Keratinocyte (primary cell): ENCODE measurements around the gene CELF6. TPM values are rescaled to one million over a fixed set of nuclear protein-coding genes. Genes with fewer than 3 reads are reported as not detected.
A peak's percentile ranks its signal among the peaks of the same experiment; 100 is the strongest.

Experiments used
- DNase-seq: peaks from one replicate; pipeline ENCODE4 v3.0.0-alpha.2; 2011; ENCODE audit warnings: low read depth, missing footprints, low spot score
- FAIRE-seq: peaks from 2 replicates; lab custom pipeline; 2011; peaks lifted over from hg19 to GRCh38; lab: Jason Lieb, UNC
- H2AFZ ChIP-seq: 2 replicates; pipeline ENCODE4 v1.6.0; 2012; ENCODE audit warnings: low read length, control low read depth, inconsistent platforms; ENCODE audit not compliant: control insufficient read depth
- H3K27ac ChIP-seq: 2 replicates; pipeline ENCODE4 v1.5.1; 2011; ENCODE audit warnings: low read length; ENCODE audit not compliant: control insufficient read depth, insufficient read depth
- H3K27me3 ChIP-seq: 3 replicates; pipeline ENCODE4 v1.6.0; 2011; ENCODE audit warnings: low read length; ENCODE audit not compliant: control insufficient read depth, insufficient read depth; ENCODE audit errors: extremely low read depth
- H3K36me3 ChIP-seq, 2 experiments: 2 replicates in 1 of 2; 3 replicates in 1 of 2; pipeline ENCODE4 v1.5.1; 2011; ENCODE audit warnings: low read length in 2 of 2, mild to moderate bottlenecking in 1 of 2; ENCODE audit not compliant: control insufficient read depth in 2 of 2, insufficient read depth in 2 of 2; ENCODE audit errors: extremely low read depth in 1 of 2
- H3K4me1 ChIP-seq: 3 replicates; pipeline ENCODE4 v1.5.1; 2011; ENCODE audit warnings: low read length; ENCODE audit not compliant: control insufficient read depth, insufficient read depth; ENCODE audit errors: extremely low read depth
- H3K4me2 ChIP-seq: 3 replicates; pipeline ENCODE4 v1.6.0; 2011; ENCODE audit warnings: low read depth, low read length; ENCODE audit not compliant: control insufficient read depth, insufficient read depth; ENCODE audit errors: extremely low read depth
- H3K4me3 ChIP-seq, 3 experiments: fragments of 200-600 bp in 1 of 3; sonication (generic) in 1 of 3; 2 replicates in 2 of 3; 3 replicates in 1 of 3; pipeline ENCODE4 v1.5.1; 2011 to 2016; ENCODE audit warnings: low read length in 3 of 3, mild to moderate bottlenecking in 3 of 3, control low read depth in 2 of 3, inconsistent platforms in 1 of 3, low read depth in 1 of 3, mixed read lengths in 1 of 3, mixed run types in 1 of 3, moderate library complexity in 1 of 3; ENCODE audit not compliant: control insufficient read depth in 2 of 3, insufficient read depth in 2 of 3; ENCODE audit errors: extremely low read depth in 1 of 3
- H3K79me2 ChIP-seq: 2 replicates; pipeline ENCODE4 v1.6.0; 2012; ENCODE audit warnings: low read length; ENCODE audit not compliant: control insufficient read depth, insufficient read depth
- H3K9ac ChIP-seq: 3 replicates; pipeline ENCODE4 v1.6.0; 2011; ENCODE audit warnings: low read length; ENCODE audit not compliant: control insufficient read depth, insufficient read depth; ENCODE audit errors: extremely low read depth
- H3K9me1 ChIP-seq: 3 replicates; pipeline ENCODE4 v1.6.0; 2011; ENCODE audit warnings: low read length; ENCODE audit not compliant: control insufficient read depth, insufficient read depth; ENCODE audit errors: extremely low read depth
- H3K9me3 ChIP-seq: 2 replicates; pipeline ENCODE4 v1.5.1; 2012; ENCODE audit warnings: low read depth, low read length; ENCODE audit not compliant: control insufficient read depth
- H4K20me1 ChIP-seq: 3 replicates; pipeline ENCODE4 v1.6.0; 2011; ENCODE audit warnings: low read length; ENCODE audit not compliant: control insufficient read depth, insufficient read depth; ENCODE audit errors: extremely low read depth
- EZH2 ChIP-seq: IDR thresholded peaks from one replicate; pipeline ENCODE4 v1.6.1; 2012; ENCODE audit warnings: inconsistent platforms, mild to moderate bottlenecking, low read length, moderate library complexity
- dilution Hi-C: fragments of 300-500 bp; cut with MboI; formaldehyde crosslinking; loops from one replicate; pipeline ENCODE4 v1.7.0; 2020; ENCODE audit warnings: low sequenced_read_pairs; ENCODE audit not compliant: extremely low pct_ligation_motif_present
- polyA plus RNA-seq, 5 experiments: library from polyadenylated mRNA; depleted of rRNA in 3 of 5; stranded (reverse) in 3 of 5; stranded (forward) in 1 of 5; unstranded in 1 of 5; fragments of >200 nt; gene quantifications; 1 replicate in 1 of 5; 2 replicates in 3 of 5; 3 replicates in 1 of 5; pipeline versions ENCODE4 v1.2.1 to v1.2.3, GENCODE V29; 2011 to 2012; ENCODE audit warnings: missing spikeins in 2 of 5, low read depth in 1 of 5, low replicate concordance in 1 of 5
- TF ChIP-seq, protein P1 (sequence below), 3 experiments: IDR thresholded peaks in 1 of 3; conservative IDR thresholded peaks in 1 of 3; optimal IDR thresholded peaks in 1 of 3; 2 replicates in 2 of 3; 3 replicates in 1 of 3; pipeline versions ENCODE3 to v1.5.1; 2011; ENCODE audit warnings: low read length in 3 of 3, mild to moderate bottlenecking in 3 of 3, moderate library complexity in 2 of 3, control low read depth in 1 of 3, inconsistent platforms in 1 of 3; ENCODE audit not compliant: insufficient read depth in 2 of 3; ENCODE audit errors: extremely low read depth in 1 of 3

The CELF6 gene
- polyA plus RNA-seq, 1 donor (not counting 4 experiments of a cell fraction or from before 2014, with no cell fraction given) = 0.04 TPM

DNA sequence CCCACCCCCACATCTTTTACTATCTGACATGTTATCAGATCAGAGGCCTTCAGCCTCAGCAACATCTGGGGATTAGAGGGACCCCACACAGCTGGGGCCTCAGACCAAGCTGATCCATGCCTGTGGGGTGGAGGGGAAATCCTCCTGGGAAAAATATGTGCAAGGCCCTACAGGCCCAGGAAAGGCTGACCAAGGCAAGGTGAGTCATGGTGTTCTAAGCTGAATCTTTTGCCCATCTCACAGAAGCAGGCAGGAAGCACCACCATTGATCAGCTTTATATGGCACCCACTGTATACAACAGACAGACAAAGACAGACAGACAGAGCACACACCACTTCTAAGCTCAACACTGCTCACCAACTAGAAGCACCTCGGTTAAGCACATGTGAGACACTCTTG is 35.2 kb downstream of the CELF6 start:
- dilution Hi-C loops = no loop called here
- Histone ChIP-seq H3K9me1 (no peaks in the 10 kb centered on the region), H3K9me3 (no peaks in the 10 kb centered on the region), H3K27ac (no peak overlapping the region), H3K4me2 (peak overlapping the region; percentile 17), H3K9ac (no peak overlapping the region), H4K20me1 (no peaks in the 10 kb centered on the region), H3K27me3 (no peaks in the 10 kb centered on the region), H3K4me1 (peaks cover 14% of the 10 kb centered on the region), H2AFZ (peak overlapping the region; percentile 30), H3K36me3 (no peaks in the 10 kb centered on the region), H3K79me2 (no peaks in the 10 kb centered on the region), H3K4me3 (no peak overlapping the region)
- no peak for DNase-seq
- no peak for TF ChIP-seq EZH2
- TF ChIP-seq, protein P1, sequence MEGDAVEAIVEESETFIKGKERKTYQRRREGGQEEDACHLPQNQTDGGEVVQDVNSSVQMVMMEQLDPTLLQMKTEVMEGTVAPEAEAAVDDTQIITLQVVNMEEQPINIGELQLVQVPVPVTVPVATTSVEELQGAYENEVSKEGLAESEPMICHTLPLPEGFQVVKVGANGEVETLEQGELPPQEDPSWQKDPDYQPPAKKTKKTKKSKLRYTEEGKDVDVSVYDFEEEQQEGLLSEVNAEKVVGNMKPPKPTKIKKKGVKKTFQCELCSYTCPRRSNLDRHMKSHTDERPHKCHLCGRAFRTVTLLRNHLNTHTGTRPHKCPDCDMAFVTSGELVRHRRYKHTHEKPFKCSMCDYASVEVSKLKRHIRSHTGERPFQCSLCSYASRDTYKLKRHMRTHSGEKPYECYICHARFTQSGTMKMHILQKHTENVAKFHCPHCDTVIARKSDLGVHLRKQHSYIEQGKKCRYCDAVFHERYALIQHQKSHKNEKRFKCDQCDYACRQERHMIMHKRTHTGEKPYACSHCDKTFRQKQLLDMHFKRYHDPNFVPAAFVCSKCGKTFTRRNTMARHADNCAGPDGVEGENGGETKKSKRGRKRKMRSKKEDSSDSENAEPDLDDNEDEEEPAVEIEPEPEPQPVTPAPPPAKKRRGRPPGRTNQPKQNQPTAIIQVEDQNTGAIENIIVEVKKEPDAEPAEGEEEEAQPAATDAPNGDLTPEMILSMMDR (optimal IDR thresholded peaks at IDR 0.05 in 1 of 3, IDR thresholded peaks at IDR 0.05 in 1 of 3, conservative IDR thresholded peaks at IDR 0.05 in 1 of 3; ENCODE audit: extremely low read depth in 1 of 3, insufficient read depth in 2 of 3, low read length in 3 of 3) = no peak
- peak; percentile 88 for FAIRE-seq

DNA sequence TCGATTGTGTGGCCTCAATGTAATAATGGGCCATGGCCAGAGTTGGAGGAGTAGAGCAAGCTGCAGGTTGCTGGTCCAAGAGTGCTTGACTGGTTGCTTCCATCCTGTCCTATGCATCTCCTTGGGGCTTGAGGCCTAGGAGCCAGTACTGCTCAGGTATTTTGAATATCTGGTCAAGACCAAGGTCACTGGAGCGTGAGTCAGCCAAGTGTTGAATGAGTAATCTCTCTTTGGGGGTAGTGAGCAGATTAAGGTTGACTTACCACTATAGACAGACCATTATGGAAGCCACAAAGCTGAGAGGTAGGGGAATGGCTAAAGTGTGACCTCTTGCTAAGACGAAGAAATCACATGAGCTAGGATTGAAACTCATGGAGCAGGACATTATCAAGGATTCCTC is 38.2 kb downstream of the CELF6 start:
- TF ChIP-seq, protein P1 (optimal IDR thresholded peaks at IDR 0.05 in 1 of 3, IDR thresholded peaks at IDR 0.05 in 1 of 3, conservative IDR thresholded peaks at IDR 0.05 in 1 of 3; ENCODE audit: extremely low read depth in 1 of 3, insufficient read depth in 2 of 3, low read length in 3 of 3) = no peak
- TF ChIP-seq EZH2 = no peak
- no peak overlapping the region for H3K27ac ChIP-seq
- H3K79me2 ChIP-seq = no peaks in the 10 kb centered on the region
- no peaks in the 10 kb centered on the region for H3K9me3 ChIP-seq
- H3K27me3 ChIP-seq = no peaks in the 10 kb centered on the region
- H3K36me3 ChIP-seq = no peaks in the 10 kb centered on the region
- dilution Hi-C loops = no loop called here
- no peak for FAIRE-seq
- no peaks in the 10 kb centered on the region for H4K20me1 ChIP-seq
- no peak overlapping the region for H3K4me2 ChIP-seq
- H3K4me3 ChIP-seq = no peak overlapping the region
- DNase-seq = no peak
- H2AFZ ChIP-seq = no peak overlapping the region
- peaks cover 14% of the 10 kb centered on the region for H3K4me1 ChIP-seq
- no peaks in the 10 kb centered on the region for H3K9me1 ChIP-seq
- no peak overlapping the region for H3K9ac ChIP-seq
